B cell (primary cell): ENCODE results near the gene SARNP. TPM values are rescaled to one million over a fixed set of nuclear protein-coding genes. Genes with fewer than 3 reads are reported as not detected.

ENCODE experiments used
- ATAC-seq: fragments of 200-7000 bp; cut with Tn5 transposase; one replicate; pipeline ENCODE4 v1.10.0; 2021; ENCODE audit warnings: low read depth, mild to moderate bottlenecking, moderate number of reproducible peaks, moderate library complexity
- CTCF ChIA-PET: fragments of 350-600 bp; sonication (Branson Sonifier 250); formaldehyde crosslinking; loops from one replicate; lab custom pipeline; 2021; ENCODE audit warnings: antibody characterized with exemption, inconsistent platforms; lab: Charles Lee
- POLR2A ChIA-PET: fragments of 350-600 bp; sonication (Branson Sonifier 250); formaldehyde crosslinking; loops from one replicate; lab custom pipeline; 2021; ENCODE audit warnings: antibody characterized with exemption; lab: Charles Lee
- DNase-seq: peaks from one replicate; pipeline ENCODE4 v3.0.0; 2013
- H2AFZ ChIP-seq: 2 replicates; pipeline ENCODE4 v1.6.1; 2012; ENCODE audit warnings: mild to moderate bottlenecking, low read depth, low read length; ENCODE audit not compliant: insufficient read depth, poor library complexity, severe bottlenecking
- H3K27ac ChIP-seq, 2 donors: 1 replicate in 1 of 2; 2 replicates in 1 of 2; pipeline ENCODE4 v1.5.1; 2012 to 2013; ENCODE audit warnings: low read length in 2 of 2, mild to moderate bottlenecking in 2 of 2, moderate library complexity in 1 of 2
- H3K27me3 ChIP-seq, 4 experiments: fragments of 200-600 bp in 1 of 4; sonication (generic) in 1 of 4; replicated peaks in 1 of 4; 1 replicate in 2 of 4; 2 replicates in 2 of 4; pipeline versions ENCODE4 v1.6.1 to v1.7.0; 2013 to 2016; ENCODE audit warnings: low read length in 3 of 4, mild to moderate bottlenecking in 2 of 4, mixed read lengths in 1 of 4, moderate library complexity in 1 of 4; ENCODE audit not compliant: insufficient read depth in 4 of 4, control insufficient read depth in 3 of 4; ENCODE audit errors: control extremely low read depth in 1 of 4
- H3K36me3 ChIP-seq, 2 experiments: replicated peaks in 1 of 2; 1 replicate in 1 of 2; 2 replicates in 1 of 2; pipeline versions ENCODE4 v1.6.1 to v1.7.1; 2013; ENCODE audit warnings: low read length in 1 of 2; ENCODE audit not compliant: insufficient read depth in 2 of 2, control insufficient read depth in 1 of 2; ENCODE audit errors: control extremely low read depth in 1 of 2, extremely low read depth in 1 of 2
- H3K4me1 ChIP-seq, 2 donors: fragments of 200-600 bp in 1 of 2; sonication (generic) in 1 of 2; 1 replicate in 1 of 2; 2 replicates in 1 of 2; pipeline versions ENCODE4 v1.5.1 to v1.6.1; 2013 to 2017; ENCODE audit warnings: low read length in 2 of 2; ENCODE audit not compliant: control insufficient read depth in 2 of 2, insufficient read depth in 2 of 2
- H3K4me2 ChIP-seq: replicated peaks from 2 replicates; pipeline ENCODE3; 2012; ENCODE audit warnings: mild to moderate bottlenecking, low read depth, low read length; ENCODE audit not compliant: poor library complexity, severe bottlenecking
- H3K4me3 ChIP-seq, 5 experiments: fragments of 200-600 bp in 1 of 5; sonication (generic) in 1 of 5; 1 replicate in 3 of 5; 2 replicates in 2 of 5; pipeline versions ENCODE4 v1.5.1 to v1.7.0; 2011 to 2016; ENCODE audit warnings: low read length in 4 of 5, mild to moderate bottlenecking in 4 of 5, low read depth in 2 of 5, control low read depth in 1 of 5, moderate library complexity in 1 of 5; ENCODE audit not compliant: insufficient read depth in 1 of 5; ENCODE audit errors: control extremely low read depth in 1 of 5, extremely low read depth in 1 of 5
- H3K79me2 ChIP-seq: fragments of 200-600 bp; sonication (generic); one replicate; pipeline ENCODE4 v1.6.0; 2016; ENCODE audit warnings: low read length; ENCODE audit not compliant: control insufficient read depth, insufficient read depth
- H3K9ac ChIP-seq: fragments of 200-600 bp; sonication (generic); 2 replicates; pipeline ENCODE4 v1.6.1; 2017; ENCODE audit warnings: mild to moderate bottlenecking, low read length, moderate library complexity
- H3K9me3 ChIP-seq, 3 donors: one replicate each; pipeline versions ENCODE4 v1.6.1 to v1.7.1; 2013; ENCODE audit warnings: low read length in 2 of 3; ENCODE audit not compliant: control insufficient read depth in 2 of 3, insufficient read depth in 1 of 3; ENCODE audit errors: control extremely low read depth in 1 of 3
- H4K20me1 ChIP-seq: 2 replicates; pipeline ENCODE4 v1.6.0; 2012; ENCODE audit warnings: mild to moderate bottlenecking, low read length; ENCODE audit not compliant: insufficient read depth, control insufficient read depth, poor library complexity, severe bottlenecking
- H3K27ac Mint-ChIP-seq: one replicate; pipeline ENCODE4 v1.8.0; 2021; ENCODE audit warnings: mixed read lengths
- H3K27me3 Mint-ChIP-seq: one replicate; pipeline ENCODE4 v1.8.0; 2021; ENCODE audit warnings: mixed read lengths
- H3K4me1 Mint-ChIP-seq: one replicate; pipeline ENCODE4 v1.8.0; 2021; ENCODE audit warnings: mixed read lengths
- H3K4me3 Mint-ChIP-seq: one replicate; pipeline ENCODE4 v1.8.0; 2021; ENCODE audit warnings: mixed read lengths
- H3K9me3 Mint-ChIP-seq: one replicate; pipeline ENCODE4 v1.8.0; 2022; ENCODE audit warnings: mixed read lengths; ENCODE audit not compliant: insufficient read depth
- EZH2 ChIP-seq: IDR thresholded peaks from 2 replicates; pipeline ENCODE4 v1.6.1; 2012; ENCODE audit warnings: borderline replicate concordance, low read depth, mild to moderate bottlenecking, moderate library complexity, low read length; ENCODE audit not compliant: insufficient read depth, poor library complexity, severe bottlenecking
- WGBS: methylation state at CpG from one replicate; pipeline ENCODE4 v1.1.5; 2013; ENCODE audit warnings: missing lambda C conversion rate; ENCODE audit not compliant: insufficient coverage; 5-methylcytosine and 5-hydroxymethylcytosine counted together
- intact Hi-C: fragments of 100-400 bp; cut with micrococcal nuclease; formaldehyde crosslinking; loops from one replicate; pipeline ENCODE4 v1.10.0; 2022
- polyA plus RNA-seq: library from polyadenylated mRNA; depleted of rRNA; stranded (reverse); fragments of >200 nt; gene quantifications from 2 replicates; pipeline ENCODE4 v1.2.3, GENCODE V29; 2012
- total RNA-seq, 2 donors: library from RNA; stranded (reverse); fragments of 120-200 nt in 1 of 2; gene quantifications; 1 replicate in 1 of 2; 2 replicates in 1 of 2; pipeline versions ENCODE4 v1.2.3 to v1.2.4, GENCODE V29; 2013 to 2022
- TF ChIP-seq, protein P1 (sequence below): fragments of 200-600 bp; IDR thresholded peaks from one replicate; pipeline ENCODE4 v1.8.0; 2022; ENCODE audit warnings: antibody characterized with exemption, mild to moderate bottlenecking

SARNP gene
- total and polyA plus RNA-seq, 2 donors (not counting 1 experiment from before 2014, with no cell fraction given) = 22.6 to 46.4 TPM

- H3K27me3 ChIP-seq = no peaks in the 10 kb centered on the region
- intact Hi-C loops = no loop called here
- peak overlapping the region; percentile 77 for H3K9ac ChIP-seq
- H3K4me3 ChIP-seq = peak overlapping the region; percentile 68 to 96 (median 84)
- TF ChIP-seq, protein P1, sequence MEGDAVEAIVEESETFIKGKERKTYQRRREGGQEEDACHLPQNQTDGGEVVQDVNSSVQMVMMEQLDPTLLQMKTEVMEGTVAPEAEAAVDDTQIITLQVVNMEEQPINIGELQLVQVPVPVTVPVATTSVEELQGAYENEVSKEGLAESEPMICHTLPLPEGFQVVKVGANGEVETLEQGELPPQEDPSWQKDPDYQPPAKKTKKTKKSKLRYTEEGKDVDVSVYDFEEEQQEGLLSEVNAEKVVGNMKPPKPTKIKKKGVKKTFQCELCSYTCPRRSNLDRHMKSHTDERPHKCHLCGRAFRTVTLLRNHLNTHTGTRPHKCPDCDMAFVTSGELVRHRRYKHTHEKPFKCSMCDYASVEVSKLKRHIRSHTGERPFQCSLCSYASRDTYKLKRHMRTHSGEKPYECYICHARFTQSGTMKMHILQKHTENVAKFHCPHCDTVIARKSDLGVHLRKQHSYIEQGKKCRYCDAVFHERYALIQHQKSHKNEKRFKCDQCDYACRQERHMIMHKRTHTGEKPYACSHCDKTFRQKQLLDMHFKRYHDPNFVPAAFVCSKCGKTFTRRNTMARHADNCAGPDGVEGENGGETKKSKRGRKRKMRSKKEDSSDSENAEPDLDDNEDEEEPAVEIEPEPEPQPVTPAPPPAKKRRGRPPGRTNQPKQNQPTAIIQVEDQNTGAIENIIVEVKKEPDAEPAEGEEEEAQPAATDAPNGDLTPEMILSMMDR = no peak
- no peak for TF ChIP-seq EZH2
- Mint-ChIP-seq H3K9me3 (no peaks in the 10 kb centered on the region), H3K27ac (peak overlapping the region; percentile 97), H3K4me3 (peak overlapping the region; percentile 99), H3K4me1 (peaks cover 46% of the 10 kb centered on the region), H3K27me3 (no peaks in the 10 kb centered on the region)
- peaks cover 38% of the 10 kb centered on the region for H3K79me2 ChIP-seq
- peak overlapping the region; percentile 84 for H2AFZ ChIP-seq
- peak overlapping the region; percentile 8 to 57 for H3K27ac ChIP-seq
- no peaks in the 10 kb centered on the region for H3K9me3 ChIP-seq
- ChIA-PET CTCF (interaction anchor here (1.0 to 3.8 kb wide), 6 partner anchors 12 to 143 kb away, joined by 3 to 39 read pairs (median 6); partner anchors contain the start of genes ORMDL2, RAB5B and SARNP), POLR2A (interaction anchor here (2.4 to 3.0 kb wide), 3 partner anchors 12 to 101 kb away, joined by 9 to 53 read pairs (median 25); partner anchors contain the start of genes ORMDL2, PYM1 and SARNP)
- DNase-seq = peak; percentile 24
- no peaks in the 10 kb centered on the region for H4K20me1 ChIP-seq
- no peak for ATAC-seq
- H3K4me2 ChIP-seq = peak overlapping the region; percentile 89
- WGBS = 5% methylated on average over 18 of the region's 23 CpGs
- H3K36me3 ChIP-seq = peaks cover 0 to 4% of the 10 kb centered on the region in 2 experiments
- H3K4me1 ChIP-seq = peaks cover 34 to 46% of the 10 kb centered on the region in 2 donors
Measured at GRCh38 chr12:55830601-55831446, 13.3 kb upstream of the SARNP start.
